CD4-positive, alpha-beta T cell treated with Interleukin-12 subunit alpha and Interleukin-12 subunit beta, for 1 hour (primary cell): ENCODE results near the gene MGRN1.
"Not testable (repeated sequence)": the region's sequence is repeated elsewhere in the genome, so short reads cannot be mapped to it uniquely, and the experiment has no call there.

ENCODE experiments used
- DNase-seq: peaks from one replicate; pipeline ENCODE4 v3.0.0-alpha.2; 2020

The MGRN1 gene

GRCh38 chr16:4701791-4702465 is 77.3 kb downstream of the MGRN1 start:
- no peak for DNase-seq

- no peak for DNase-seq
Observed at GRCh38 chr16:4702466-4702808, 77.8 kb downstream of the MGRN1 start.

GRCh38 chr16:4703906-4704305 is 79.3 kb downstream of the MGRN1 start:
- DNase-seq, result no peak

- no peak for DNase-seq
Observed at GRCh38 chr16:4704491-4704890, 79.9 kb downstream of the MGRN1 start.

GRCh38 chr16:4704913-4705312 is 80.3 kb downstream of the MGRN1 start:
- DNase-seq, result no peak

- DNase-seq, result no peak
Observed at GRCh38 chr16:4706871-4707270, 82.2 kb downstream of the MGRN1 start.

- DNase-seq, result no peak
Observed at GRCh38 chr16:4709481-4709880, 84.9 kb downstream of the MGRN1 start.

- DNase-seq, result no peak
Observed at GRCh38 chr16:4713663-4714501, 89.3 kb downstream of the MGRN1 start.

GRCh38 chr16:4714996-4715395 is 90.4 kb downstream of the MGRN1 start:
- DNase-seq, result no peak

- DNase-seq, result no peak
Observed at GRCh38 chr16:4718466-4718865, 93.8 kb downstream of the MGRN1 start.

- no peak for DNase-seq
Observed at GRCh38 chr16:4723071-4723767, 98.6 kb downstream of the MGRN1 start.

- no peak for DNase-seq
Observed at GRCh38 chr16:4724661-4725270, 100.1 kb downstream of the MGRN1 start.

- DNase-seq, result no peak
Observed at GRCh38 chr16:4726616-4727015, 102.0 kb downstream of the MGRN1 start.

GRCh38 chr16:4728676-4729075 is 104.0 kb downstream of the MGRN1 start:
- no peak for DNase-seq

GRCh38 chr16:4729876-4730275 is 105.2 kb downstream of the MGRN1 start:
- DNase-seq, result no peak

GRCh38 chr16:4733211-4733742 is 108.7 kb downstream of the MGRN1 start:
- no peak for DNase-seq

- no peak for DNase-seq
Observed at GRCh38 chr16:4733747-4734062, 109.1 kb downstream of the MGRN1 start.

- peak; percentile 81 for DNase-seq
Observed at GRCh38 chr16:4734063-4734729, 109.6 kb downstream of the MGRN1 start, which contains the start of the genes ANKS3 and DNAAF8. ANKS3 (minus strand) TSS chr16:4734271; CDS start chr16:4730149, 4,122 bp downstream. DNAAF8 (plus strand) TSS chr16:4734537; CDS start chr16:4736515, 1,978 bp downstream.

GRCh38 chr16:4734730-4735535 is 110.3 kb downstream of the MGRN1 start:
- DNase-seq, result peak; percentile 94

- DNase-seq, result no peak
Observed at GRCh38 chr16:4736546-4736945, 111.9 kb downstream of the MGRN1 start.

- DNase-seq, result no peak
Observed at GRCh38 chr16:4737545-4737944, 112.9 kb downstream of the MGRN1 start.

- DNase-seq, result not testable (repeated sequence)
Observed at GRCh38 chr16:4738370-4738769, 113.7 kb downstream of the MGRN1 start.
